HEK293 (cell line): ENCODE measurements around the gene CDH12.

Experiments used
- ZBTB49 ChIP-seq: fragments of 450-650 bp; formaldehyde crosslinking; IDR thresholded peaks from 2 replicates; pipeline ENCODE4 v1.5.1; 2016; ENCODE audit warnings: missing biosample characterization, missing genetic modification characterization, low read depth
- TF ChIP-seq, protein P1 (sequence below): fragments of 450-650 bp; formaldehyde crosslinking; IDR thresholded peaks from 2 replicates; pipeline ENCODE4 v1.5.1; 2016; ENCODE audit warnings: missing biosample characterization, missing genetic modification characterization

DNA sequence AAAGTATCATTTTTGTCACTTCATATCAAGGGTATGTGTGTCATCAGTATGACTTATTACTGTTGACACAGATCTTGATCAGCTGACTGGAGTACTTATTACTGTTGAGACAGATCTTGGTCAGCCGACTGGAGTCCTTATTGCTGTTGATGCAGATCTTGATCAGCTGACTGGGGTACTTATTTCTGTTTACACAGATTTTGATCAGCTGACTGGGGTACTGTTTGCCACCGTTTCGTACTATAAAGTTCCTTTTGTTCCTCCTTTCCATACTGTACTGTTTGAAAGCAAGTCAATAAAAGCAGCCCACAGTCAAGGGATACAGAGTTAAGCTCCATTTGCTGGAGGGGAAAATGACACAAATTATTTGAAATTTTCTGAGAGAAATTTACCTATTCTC, 347.3 kb downstream of the CDH12 start:
- no peak for TF ChIP-seq ZBTB49 (tag by site-specific recombination)
- TF ChIP-seq, protein P1, sequence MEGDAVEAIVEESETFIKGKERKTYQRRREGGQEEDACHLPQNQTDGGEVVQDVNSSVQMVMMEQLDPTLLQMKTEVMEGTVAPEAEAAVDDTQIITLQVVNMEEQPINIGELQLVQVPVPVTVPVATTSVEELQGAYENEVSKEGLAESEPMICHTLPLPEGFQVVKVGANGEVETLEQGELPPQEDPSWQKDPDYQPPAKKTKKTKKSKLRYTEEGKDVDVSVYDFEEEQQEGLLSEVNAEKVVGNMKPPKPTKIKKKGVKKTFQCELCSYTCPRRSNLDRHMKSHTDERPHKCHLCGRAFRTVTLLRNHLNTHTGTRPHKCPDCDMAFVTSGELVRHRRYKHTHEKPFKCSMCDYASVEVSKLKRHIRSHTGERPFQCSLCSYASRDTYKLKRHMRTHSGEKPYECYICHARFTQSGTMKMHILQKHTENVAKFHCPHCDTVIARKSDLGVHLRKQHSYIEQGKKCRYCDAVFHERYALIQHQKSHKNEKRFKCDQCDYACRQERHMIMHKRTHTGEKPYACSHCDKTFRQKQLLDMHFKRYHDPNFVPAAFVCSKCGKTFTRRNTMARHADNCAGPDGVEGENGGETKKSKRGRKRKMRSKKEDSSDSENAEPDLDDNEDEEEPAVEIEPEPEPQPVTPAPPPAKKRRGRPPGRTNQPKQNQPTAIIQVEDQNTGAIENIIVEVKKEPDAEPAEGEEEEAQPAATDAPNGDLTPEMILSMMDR (tag by site-specific recombination) = no peak
